PC-3 (cell line): ENCODE data around the gene DLG1. TPM values are rescaled to one million over a fixed set of nuclear protein-coding genes. Genes with fewer than 3 reads are reported as not detected.
"Not testable (repeated sequence)": the region's sequence is repeated elsewhere in the genome, so short reads cannot be mapped to it uniquely, and the experiment has no call there.

ENCODE experiments used
- ATAC-seq: fragments of 200-7000 bp; cut with Tn5 transposase; 2 replicates; pipeline ENCODE4 v1.9.1; 2020; ENCODE audit warnings: mild to moderate bottlenecking, moderate library complexity
- BruUV-seq: library from RNA; stranded (reverse); fragments of 400-500 nt; replicated peaks from 2 replicates; lab custom pipeline; 2021; lab: Mats Ljungman, UMichigan
- CTCF ChIA-PET: fragments of 300-600 bp; sonication (Branson Sonifier 250); formaldehyde crosslinking; loops from one replicate; lab custom pipeline; 2022; ENCODE audit warnings: antibody characterized with exemption; lab: Charles Lee
- POLR2A ChIA-PET: fragments of 300-600 bp; sonication (Branson Sonifier 250); formaldehyde crosslinking; loops from one replicate; lab custom pipeline; 2022; ENCODE audit warnings: antibody characterized with exemption; ENCODE audit not compliant: unreplicated experiment; lab: Charles Lee
- DNase-seq: peaks from one replicate; pipeline ENCODE4 v3.0.0-alpha.2; 2015
- H2AFZ ChIP-seq: fragments of 300-600 bp; sonication (generic); 2 replicates; pipeline ENCODE4 v1.6.0; 2016; ENCODE audit warnings: antibody characterized with exemption, low read length
- H3F3A ChIP-seq: fragments of 300-600 bp; sonication (generic); one replicate; pipeline ENCODE4 v1.6.0; 2017; ENCODE audit warnings: antibody characterized with exemption, low read length, control low read depth, mild to moderate bottlenecking; ENCODE audit not compliant: unreplicated experiment
- H3K27ac ChIP-seq: fragments of 300-600 bp; sonication (generic); 2 replicates; pipeline ENCODE4 v1.5.1; 2016; ENCODE audit warnings: mild to moderate bottlenecking, low read length
- H3K27me3 ChIP-seq: fragments of 300-600 bp; sonication (generic); 2 replicates; pipeline ENCODE4 v1.6.1; 2016; ENCODE audit warnings: low read length, mixed read lengths
- H3K36me3 ChIP-seq: fragments of 300-600 bp; sonication (generic); 2 replicates; pipeline ENCODE4 v1.6.1; 2016; ENCODE audit warnings: low read depth, mixed run types, low read length, mixed read lengths
- H3K4me1 ChIP-seq: fragments of 300-600 bp; sonication (generic); 2 replicates; pipeline ENCODE4 v1.5.1; 2016; ENCODE audit warnings: low read length; ENCODE audit not compliant: insufficient read depth
- H3K4me2 ChIP-seq: fragments of 300-600 bp; sonication (generic); 2 replicates; pipeline ENCODE4 v1.6.0; 2016; ENCODE audit warnings: low read length
- H3K4me3 ChIP-seq: fragments of 300-600 bp; sonication (generic); 2 replicates; pipeline ENCODE4 v1.5.1; 2016; ENCODE audit warnings: mild to moderate bottlenecking, low read length, mixed read lengths
- H3K79me2 ChIP-seq: fragments of 300-600 bp; sonication (generic); 2 replicates; pipeline ENCODE4 v1.6.1; 2017; ENCODE audit warnings: low read length, mixed read lengths
- H3K9ac ChIP-seq: fragments of 300-600 bp; sonication (generic); 2 replicates; pipeline ENCODE4 v1.6.0; 2016; ENCODE audit warnings: mild to moderate bottlenecking, low read length
- H3K9me2 ChIP-seq: fragments of 300-600 bp; sonication (generic); replicated peaks from 2 replicates; pipeline ENCODE4 v1.6.1; 2016; ENCODE audit warnings: mixed run types, low read length, mixed read lengths
- H3K9me3 ChIP-seq: fragments of 300-600 bp; sonication (generic); 2 replicates; pipeline ENCODE4 v1.6.1; 2016; ENCODE audit warnings: low read length, mixed read lengths
- H4K20me1 ChIP-seq: fragments of 300-600 bp; sonication (generic); 2 replicates; pipeline ENCODE4 v1.6.1; 2016; ENCODE audit warnings: low read length, mixed read lengths
- EZH2 ChIP-seq: fragments of 300-600 bp; sonication (generic); IDR thresholded peaks from one replicate; pipeline ENCODE4 v1.6.1; 2017; ENCODE audit warnings: antibody characterized with exemption, mild to moderate bottlenecking, low read length; ENCODE audit not compliant: unreplicated experiment
- EZH2phosphoT487 ChIP-seq: fragments of 300-600 bp; sonication (generic); IDR thresholded peaks from 2 replicates; pipeline ENCODE4 v1.6.1; 2018; ENCODE audit warnings: mild to moderate bottlenecking, antibody characterized with exemption, low read length, borderline replicate concordance
- intact Hi-C: fragments of 100-400 bp; cut with micrococcal nuclease; formaldehyde crosslinking; loops from 2 replicates; pipeline ENCODE4 v1.9.0; 2023
- total RNA-seq: library from RNA; depleted of rRNA; stranded (reverse); fragments of >200 nt; gene quantifications from 2 replicates; pipeline ENCODE4 v1.2.3, GENCODE V29; 2014
- TF ChIP-seq, protein P1 (sequence below): fragments of 300-600 bp; sonication (generic); conservative IDR thresholded peaks from 2 replicates; pipeline ENCODE4 v1.5.1; 2017; ENCODE audit warnings: antibody characterized with exemption, low read depth, mild to moderate bottlenecking, low read length

Gene DLG1
- total RNA-seq, 1 experiment from 2014 or later: 60.8 TPM

GRCh38 chr3:197064771-197065170 is 233.6 kb downstream of the DLG1 start:
- no peaks in the 10 kb centered on the region for H4K20me1 ChIP-seq
- no peak for ATAC-seq
- H3K9ac ChIP-seq: no peak overlapping the region
- intact Hi-C loops: loop anchor here (10.0 kb wide), 1 partner anchor 120 kb away; no protein-coding TSS in a partner anchor
- no peaks in the 10 kb centered on the region for H3K27me3 ChIP-seq
- no peak overlapping the region for H3K27ac ChIP-seq
- ChIA-PET CTCF (interaction anchor here (0.6 kb wide), 1 partner anchor 353 kb away, joined by 3 read pairs; no protein-coding TSS in a partner anchor), POLR2A (no interaction called here)
- H3K9me2 ChIP-seq: no peaks in the 10 kb centered on the region
- no peaks in the 10 kb centered on the region for H3F3A ChIP-seq
- DNase-seq: no peak
- no TSS peak for BruUV-seq
- peaks cover 29% of the 10 kb centered on the region for H3K36me3 ChIP-seq
- H3K4me3 ChIP-seq: no peak overlapping the region
- no peak overlapping the region for H3K4me2 ChIP-seq
- no peaks in the 10 kb centered on the region for H3K9me3 ChIP-seq
- TF ChIP-seq EZH2phosphoT487 (no peak), EZH2 (no peak)
- TF ChIP-seq, protein P1, sequence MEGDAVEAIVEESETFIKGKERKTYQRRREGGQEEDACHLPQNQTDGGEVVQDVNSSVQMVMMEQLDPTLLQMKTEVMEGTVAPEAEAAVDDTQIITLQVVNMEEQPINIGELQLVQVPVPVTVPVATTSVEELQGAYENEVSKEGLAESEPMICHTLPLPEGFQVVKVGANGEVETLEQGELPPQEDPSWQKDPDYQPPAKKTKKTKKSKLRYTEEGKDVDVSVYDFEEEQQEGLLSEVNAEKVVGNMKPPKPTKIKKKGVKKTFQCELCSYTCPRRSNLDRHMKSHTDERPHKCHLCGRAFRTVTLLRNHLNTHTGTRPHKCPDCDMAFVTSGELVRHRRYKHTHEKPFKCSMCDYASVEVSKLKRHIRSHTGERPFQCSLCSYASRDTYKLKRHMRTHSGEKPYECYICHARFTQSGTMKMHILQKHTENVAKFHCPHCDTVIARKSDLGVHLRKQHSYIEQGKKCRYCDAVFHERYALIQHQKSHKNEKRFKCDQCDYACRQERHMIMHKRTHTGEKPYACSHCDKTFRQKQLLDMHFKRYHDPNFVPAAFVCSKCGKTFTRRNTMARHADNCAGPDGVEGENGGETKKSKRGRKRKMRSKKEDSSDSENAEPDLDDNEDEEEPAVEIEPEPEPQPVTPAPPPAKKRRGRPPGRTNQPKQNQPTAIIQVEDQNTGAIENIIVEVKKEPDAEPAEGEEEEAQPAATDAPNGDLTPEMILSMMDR: no peak
- no peaks in the 10 kb centered on the region for H3K79me2 ChIP-seq
- no peak overlapping the region for H2AFZ ChIP-seq
- H3K4me1 ChIP-seq: no peaks in the 10 kb centered on the region

DNA sequence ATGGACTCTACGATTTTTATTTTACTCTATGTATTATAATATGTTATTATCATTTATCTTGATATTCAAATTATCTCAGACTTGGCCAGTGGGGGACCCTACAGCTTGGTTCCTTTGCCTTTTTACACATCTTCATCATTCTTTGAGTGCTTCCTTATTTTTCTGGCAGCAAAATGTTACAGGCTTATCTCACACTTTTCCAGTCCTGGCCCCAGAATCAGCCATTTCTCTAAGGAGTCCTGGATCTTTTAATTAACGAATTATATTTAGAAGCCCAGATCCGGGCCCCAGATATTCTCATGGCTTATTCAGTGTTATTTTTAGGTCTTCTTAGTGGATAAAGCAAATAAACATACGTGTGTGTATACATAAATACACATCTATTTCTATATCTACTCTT is 236.0 kb downstream of the DLG1 start:
- TF ChIP-seq EZH2 (no peak), EZH2phosphoT487 (no peak)
- TF ChIP-seq, protein P1: no peak
- Histone ChIP-seq H3K4me3 (no peak overlapping the region), H3K9me2 (no peaks in the 10 kb centered on the region), H4K20me1 (no peaks in the 10 kb centered on the region), H3K36me3 (peaks cover 44% of the 10 kb centered on the region), H3K4me2 (no peak overlapping the region), H3K9me3 (no peaks in the 10 kb centered on the region), H3F3A (no peaks in the 10 kb centered on the region), H3K27ac (no peak overlapping the region), H2AFZ (no peak overlapping the region), H3K79me2 (no peaks in the 10 kb centered on the region), H3K27me3 (no peaks in the 10 kb centered on the region), H3K4me1 (no peaks in the 10 kb centered on the region), H3K9ac (no peak overlapping the region)
- CTCF ChIA-PET: no interaction called here
- intact Hi-C loops: loop anchor here (10.0 kb wide), 1 partner anchor 122 kb away; no protein-coding TSS in a partner anchor
- DNase-seq (no peak), ATAC-seq (no peak)
- POLR2A ChIA-PET: no interaction called here
- no TSS peak for BruUV-seq

- H3K9me2 ChIP-seq, H3K4me2 ChIP-seq, H3K4me1 ChIP-seq, H3F3A ChIP-seq, H3K79me2 ChIP-seq, BruUV-seq, DNase-seq, H3K9ac ChIP-seq, H3K27me3 ChIP-seq, H3K9me3 ChIP-seq, ATAC-seq, intact Hi-C loops, H2AFZ ChIP-seq, H4K20me1 ChIP-seq, H3K27ac ChIP-seq, POLR2A ChIA-PET, H3K4me3 ChIP-seq, CTCF ChIA-PET: not testable (repeated sequence)
- peaks cover 30% of the 10 kb centered on the region; the same call in 1 of the 2 replicates for H3K36me3 ChIP-seq
Measured at GRCh38 chr3:197051637-197052036, 246.8 kb downstream of the DLG1 start.
